ENCODE results near the gene RNF144B. TPM values are rescaled to one million over a fixed set of nuclear protein-coding genes. Genes with fewer than 3 reads are reported as not detected.

Gene RNF144B
- 1.7 and 5.9 TPM in 2 replicates for total RNA-seq

DNA sequence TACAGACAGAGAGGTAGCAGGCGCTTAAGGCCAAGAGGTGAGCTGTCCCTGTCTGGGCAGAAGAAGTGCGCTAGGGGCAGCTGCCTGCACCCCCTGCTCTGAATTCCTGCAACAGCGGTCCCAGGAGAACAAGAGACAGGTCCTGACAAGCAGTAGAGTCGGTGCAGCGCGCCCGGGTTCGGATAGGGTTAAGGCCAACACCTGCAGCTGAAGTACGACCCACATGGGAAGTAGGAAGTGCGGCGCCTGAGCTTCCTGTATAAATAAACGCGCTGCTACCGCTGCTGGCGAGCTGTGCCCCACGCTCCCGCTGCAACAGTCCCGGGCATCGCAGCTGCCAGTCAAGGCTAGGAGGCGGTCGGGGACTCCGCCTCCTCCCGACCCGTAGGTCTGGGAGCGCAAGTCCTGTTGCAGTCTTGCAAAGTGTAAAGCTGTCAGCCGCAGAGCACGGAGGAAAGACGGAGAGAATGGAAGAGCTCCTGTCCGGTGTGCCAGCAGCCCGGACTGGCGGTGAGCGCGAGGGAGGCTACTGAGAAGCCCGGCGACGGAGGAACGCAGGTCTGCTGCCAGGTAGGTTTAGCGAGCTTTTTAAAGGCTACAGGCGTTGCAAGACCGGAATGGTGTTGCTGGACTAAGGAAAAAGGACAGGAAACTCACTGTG is at the start of gene RNF144B:
RNF144B (plus strand) TSS at position 290 of the 661 bp plus-strand sequence. CDS start 12,185 bp downstream, outside the sequence.

Other genes starting within 250 kb of the RNF144B start
- gene TPMT, start 232.3 kb upstream of the RNF144B start, total RNA-seq: 13.5 and 22.6 TPM in 2 replicates
- gene KDM1B, start 231.9 kb upstream of the RNF144B start, total RNA-seq: 18.4 and 21.4 TPM in 2 replicates
- 87.9 and 181 TPM in 2 replicates for gene DEK, start 122.8 kb upstream of the RNF144B start, total RNA-seq